AG04449 (cell line): Measurements from ENCODE around the gene UCP3.

Experiments
- CTCF ChIA-PET: fragments of 350-600 bp; formaldehyde crosslinking; extraction: SDS; loops from one replicate; lab custom pipeline; 2021; ENCODE audit warnings: antibody characterized with exemption; lab: Yijun Ruan, JAX
- POLR2A ChIA-PET: fragments of 400-600, 350-600 bp; formaldehyde crosslinking; extraction: SDS; loops from one replicate; lab custom pipeline; 2020; ENCODE audit warnings: antibody characterized with exemption, inconsistent platforms; lab: Yijun Ruan, JAX
- DNase-seq: peaks from one replicate; pipeline ENCODE4 v3.0.0-alpha.2; 2010; ENCODE audit warnings: low read depth, low spot score
- H3K4me3 ChIP-seq: 2 replicates; pipeline ENCODE4 v1.5.1; 2011; ENCODE audit warnings: low read depth, mild to moderate bottlenecking, control low read depth, low read length
- TF ChIP-seq, protein P1 (sequence below): IDR thresholded peaks from one replicate; pipeline ENCODE4 v1.5.1; 2011; ENCODE audit warnings: mild to moderate bottlenecking, moderate library complexity, low read length, control low read depth, inconsistent platforms; ENCODE audit not compliant: insufficient read depth; ENCODE audit errors: missing control alignments

The UCP3 gene

GRCh38 chr11:74025467-74026166 is 16.7 kb upstream of the UCP3 start:
- DNase-seq = no peak
- no peak overlapping the region for H3K4me3 ChIP-seq
- TF ChIP-seq, protein P1, sequence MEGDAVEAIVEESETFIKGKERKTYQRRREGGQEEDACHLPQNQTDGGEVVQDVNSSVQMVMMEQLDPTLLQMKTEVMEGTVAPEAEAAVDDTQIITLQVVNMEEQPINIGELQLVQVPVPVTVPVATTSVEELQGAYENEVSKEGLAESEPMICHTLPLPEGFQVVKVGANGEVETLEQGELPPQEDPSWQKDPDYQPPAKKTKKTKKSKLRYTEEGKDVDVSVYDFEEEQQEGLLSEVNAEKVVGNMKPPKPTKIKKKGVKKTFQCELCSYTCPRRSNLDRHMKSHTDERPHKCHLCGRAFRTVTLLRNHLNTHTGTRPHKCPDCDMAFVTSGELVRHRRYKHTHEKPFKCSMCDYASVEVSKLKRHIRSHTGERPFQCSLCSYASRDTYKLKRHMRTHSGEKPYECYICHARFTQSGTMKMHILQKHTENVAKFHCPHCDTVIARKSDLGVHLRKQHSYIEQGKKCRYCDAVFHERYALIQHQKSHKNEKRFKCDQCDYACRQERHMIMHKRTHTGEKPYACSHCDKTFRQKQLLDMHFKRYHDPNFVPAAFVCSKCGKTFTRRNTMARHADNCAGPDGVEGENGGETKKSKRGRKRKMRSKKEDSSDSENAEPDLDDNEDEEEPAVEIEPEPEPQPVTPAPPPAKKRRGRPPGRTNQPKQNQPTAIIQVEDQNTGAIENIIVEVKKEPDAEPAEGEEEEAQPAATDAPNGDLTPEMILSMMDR = no peak
- CTCF ChIA-PET = no interaction called here
- POLR2A ChIA-PET = no interaction called here

DNA sequence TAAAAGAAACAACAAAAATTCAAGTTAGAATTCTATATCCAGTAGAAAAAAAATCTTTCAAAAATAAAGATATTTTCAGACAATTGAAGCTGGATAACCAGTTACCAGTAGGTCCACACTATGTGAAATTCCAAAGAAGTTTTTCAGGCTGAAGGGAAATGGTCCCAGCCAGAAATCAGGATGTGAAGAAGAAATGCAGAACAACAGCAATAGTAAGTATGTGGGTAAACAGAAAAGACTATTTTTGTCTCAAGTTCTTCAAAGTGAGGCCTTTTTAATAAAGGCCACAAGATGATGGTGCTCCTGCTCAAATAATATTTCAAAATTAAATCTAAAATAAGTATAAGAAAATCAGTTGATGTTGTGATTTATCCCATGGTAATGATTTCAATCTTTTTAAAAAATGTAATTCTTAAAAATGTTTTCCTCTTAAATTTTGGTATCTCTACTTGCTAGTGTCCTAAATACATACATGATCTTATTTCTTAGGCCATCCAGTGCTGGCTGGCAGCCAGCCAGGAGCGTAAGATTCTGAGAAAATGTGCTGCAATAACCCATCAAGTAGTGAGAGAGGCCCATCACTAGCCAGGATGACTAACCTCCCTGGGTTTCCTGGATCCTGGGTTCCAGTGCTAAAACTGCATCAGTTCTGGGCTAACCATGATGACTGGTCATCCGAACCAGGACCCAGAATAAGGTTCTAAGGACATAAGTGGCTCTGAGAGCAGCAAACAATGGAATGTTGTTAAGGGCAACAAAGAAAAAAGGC is 15.6 kb upstream of the UCP3 start:
- DNase-seq = peak; percentile 52
- H3K4me3 ChIP-seq = no peak overlapping the region
- ChIA-PET CTCF (interaction anchor here (0.7 kb wide), 1 partner anchor 34 kb away, joined by 3 read pairs; no protein-coding TSS in a partner anchor), POLR2A (no interaction called here)
- TF ChIP-seq, protein P1 = no peak

DNA sequence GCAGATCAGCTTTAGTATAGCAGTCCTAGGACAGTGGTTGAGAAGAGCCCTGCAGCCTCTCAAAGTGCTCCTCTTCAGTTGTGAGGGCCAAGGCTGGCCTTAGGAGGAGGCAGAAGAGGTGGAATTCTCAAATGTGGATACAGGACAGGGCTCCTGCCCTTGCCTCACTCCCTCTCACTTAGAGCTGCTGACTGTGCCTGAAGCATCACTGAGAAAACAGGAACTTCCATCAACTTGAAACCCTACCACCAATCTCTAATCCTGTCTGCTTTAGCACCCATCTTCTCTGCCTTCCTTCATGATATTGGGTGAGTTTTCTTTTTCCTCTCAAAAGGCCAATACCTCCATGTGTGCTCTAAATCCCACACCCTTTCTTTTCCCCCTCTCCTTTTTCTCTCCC is 14.4 kb upstream of the UCP3 start:
- CTCF ChIA-PET = no interaction called here
- no peak for DNase-seq
- no peak overlapping the region for H3K4me3 ChIP-seq
- TF ChIP-seq, protein P1 = no peak
- POLR2A ChIA-PET = no interaction called here

DNA sequence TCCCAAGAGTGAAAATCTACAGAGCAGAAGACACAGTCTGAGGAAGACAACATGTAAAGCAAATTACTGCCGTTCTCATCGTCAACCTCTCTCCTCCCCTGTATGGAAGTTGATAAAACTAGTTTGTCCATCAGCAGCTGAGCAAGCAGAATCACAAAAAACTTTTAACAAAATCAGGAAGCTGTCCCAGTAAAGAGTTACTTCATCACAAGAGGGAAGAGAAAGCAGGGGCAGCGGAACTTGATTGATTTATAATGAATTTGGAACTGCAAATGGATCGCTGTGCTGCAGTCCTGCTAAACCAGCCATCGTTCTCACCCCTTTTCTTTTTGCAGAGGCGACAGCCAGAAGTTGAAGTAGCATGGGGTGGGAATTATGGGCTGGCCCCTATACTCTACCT is 13.7 kb upstream of the UCP3 start:
- no peak for DNase-seq
- TF ChIP-seq, protein P1 = no peak
- ChIA-PET CTCF (no interaction called here), POLR2A (no interaction called here)
- no peak overlapping the region for H3K4me3 ChIP-seq

DNA sequence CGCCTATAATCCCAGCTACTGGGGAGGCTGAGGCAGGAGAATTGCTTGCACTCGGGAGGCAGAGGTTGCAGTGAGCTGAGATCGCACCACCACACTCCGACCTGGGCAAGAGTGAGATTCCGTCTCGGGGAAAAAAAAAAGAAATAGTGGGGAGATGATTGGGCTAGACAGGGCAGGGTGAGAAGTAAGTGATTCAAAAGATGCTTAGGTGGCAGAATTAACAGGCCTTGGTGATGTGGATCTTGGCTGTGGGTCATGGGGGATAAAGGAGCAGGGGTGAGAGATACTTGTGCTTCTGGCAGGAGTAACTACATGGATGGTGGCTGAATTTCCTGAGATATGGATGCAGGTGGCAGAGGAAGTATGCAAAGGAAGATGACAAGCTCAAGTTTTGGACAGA is 13.1 kb upstream of the UCP3 start:
- POLR2A ChIA-PET = no interaction called here
- DNase-seq = no peak
- CTCF ChIA-PET = no interaction called here
- no peak overlapping the region for H3K4me3 ChIP-seq
- TF ChIP-seq, protein P1 = no peak

DNA sequence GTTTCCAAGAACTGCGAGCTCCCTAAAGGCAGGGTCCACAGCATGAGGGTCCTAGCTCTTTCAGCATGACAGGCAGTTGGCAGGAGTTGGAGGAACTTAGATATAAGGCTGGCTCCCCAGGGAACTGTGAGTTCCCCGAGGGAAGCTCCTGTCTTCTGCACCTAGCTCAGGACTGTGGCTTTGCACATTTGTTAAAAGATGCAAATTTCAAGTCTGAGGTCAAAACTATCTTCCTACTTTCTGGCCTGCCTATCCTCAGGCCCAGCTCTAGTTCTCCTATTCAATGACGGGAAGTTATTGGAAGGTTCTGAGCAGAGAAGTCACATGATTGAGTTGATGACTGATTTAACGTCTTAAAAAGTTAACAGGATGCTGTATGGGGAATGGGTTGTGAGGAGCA is 11.7 kb upstream of the UCP3 start:
- no peak for DNase-seq
- ChIA-PET CTCF (interaction anchor here (1.2 to 1.3 kb wide), 2 partner anchors 56 to 57 kb away, joined by 3 to 5 read pairs; no protein-coding TSS in a partner anchor), POLR2A (no interaction called here)
- TF ChIP-seq, protein P1 = no peak
- H3K4me3 ChIP-seq = no peak overlapping the region
